Parathyroid adenoma (tissue), 2 donors: ENCODE data around the gene CDK5RAP2.
"Not testable (repeated sequence)": the region's sequence is repeated elsewhere in the genome, so short reads cannot be mapped to it uniquely, and the experiment has no call there.

ENCODE experiments used
- H2AFZ ChIP-seq: fragments of 300-600 bp; sonication (generic); one replicate; pipeline ENCODE4 v1.7.0; 2017; ENCODE audit warnings: antibody characterized with exemption, mild to moderate bottlenecking
- H3K27ac ChIP-seq: fragments of 300-600 bp; sonication (generic); one replicate; pipeline ENCODE4 v1.7.0; 2017
- H3K27me3 ChIP-seq: fragments of 300-600 bp; sonication (generic); one replicate; pipeline ENCODE4 v1.7.0; 2017; ENCODE audit warnings: low read length; ENCODE audit not compliant: control insufficient read depth, insufficient read depth
- H3K36me3 ChIP-seq: fragments of 300-600 bp; sonication (generic); one replicate; pipeline ENCODE4 v1.7.0; 2017; ENCODE audit warnings: low read length; ENCODE audit not compliant: control insufficient read depth, insufficient read depth
- H3K4me1 ChIP-seq: fragments of 300-600 bp; sonication (generic); one replicate; pipeline ENCODE4 v1.7.0; 2017; ENCODE audit warnings: control low read depth
- H3K4me2 ChIP-seq: fragments of 300-600 bp; sonication (generic); one replicate; pipeline ENCODE4 v1.7.0; 2017; ENCODE audit warnings: low read length
- H3K4me3 ChIP-seq: fragments of 300-600 bp; sonication (generic); one replicate; pipeline ENCODE4 v1.7.0; 2017; ENCODE audit warnings: low read depth, low read length
- H3K79me2 ChIP-seq: fragments of 300-600 bp; sonication (generic); one replicate; pipeline ENCODE4 v1.7.0; 2017; ENCODE audit warnings: control low read depth
- H3K9ac ChIP-seq: fragments of 300-600 bp; sonication (generic); one replicate; pipeline ENCODE4 v1.7.0; 2017; ENCODE audit warnings: mild to moderate bottlenecking
- H3K9me3 ChIP-seq: fragments of 300-600 bp; sonication (generic); one replicate; pipeline ENCODE4 v1.7.0; 2017; ENCODE audit warnings: low read length; ENCODE audit not compliant: control insufficient read depth
- TF ChIP-seq, protein P1 (sequence below): fragments of 300-600 bp; sonication (generic); IDR thresholded peaks from one replicate; pipeline ENCODE4 v1.7.0; 2017; ENCODE audit warnings: antibody characterized with exemption, mild to moderate bottlenecking
- donor health status: primary hyperparathyroidism.

The CDK5RAP2 gene

DNA sequence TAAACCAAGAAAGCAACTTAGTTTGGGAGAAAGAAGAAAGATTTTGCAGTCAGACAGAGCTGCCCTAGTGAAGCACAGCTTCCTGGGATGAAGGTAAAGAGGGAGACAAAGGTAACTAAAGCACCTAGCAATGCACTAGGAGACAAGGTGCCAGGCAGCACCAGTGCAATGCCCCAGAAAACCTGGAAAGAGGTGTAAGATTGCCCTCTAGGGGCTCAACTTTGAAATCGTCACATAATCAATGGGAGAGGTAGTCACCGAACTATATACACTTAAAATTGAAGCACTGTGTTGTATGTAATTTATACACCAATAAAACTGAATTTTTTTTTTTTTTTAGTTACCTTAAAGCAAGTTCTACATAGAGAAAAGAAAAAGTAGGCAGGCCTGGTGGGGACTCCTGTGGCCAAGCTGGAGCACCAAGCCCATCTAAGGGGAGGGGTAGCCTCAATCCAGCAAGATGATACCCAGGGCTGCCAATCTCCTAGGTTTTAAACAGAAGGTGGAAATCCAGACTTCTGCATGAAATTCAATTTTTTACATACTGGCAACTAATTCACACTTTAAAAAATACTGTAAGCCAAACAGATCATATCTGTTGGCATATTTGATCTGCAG, 48.2 kb downstream of the CDK5RAP2 start:
- Histone ChIP-seq H3K27ac (no peak overlapping the region), H3K27me3 (no peaks in the 10 kb centered on the region), H3K4me3 (no peak overlapping the region), H3K9ac (no peak overlapping the region), H3K9me3 (no peaks in the 10 kb centered on the region), H3K4me1 (no peaks in the 10 kb centered on the region), H3K4me2 (no peak overlapping the region), H2AFZ (no peak overlapping the region), H3K79me2 (no peaks in the 10 kb centered on the region), H3K36me3 (no peaks in the 10 kb centered on the region)
- TF ChIP-seq, protein P1, sequence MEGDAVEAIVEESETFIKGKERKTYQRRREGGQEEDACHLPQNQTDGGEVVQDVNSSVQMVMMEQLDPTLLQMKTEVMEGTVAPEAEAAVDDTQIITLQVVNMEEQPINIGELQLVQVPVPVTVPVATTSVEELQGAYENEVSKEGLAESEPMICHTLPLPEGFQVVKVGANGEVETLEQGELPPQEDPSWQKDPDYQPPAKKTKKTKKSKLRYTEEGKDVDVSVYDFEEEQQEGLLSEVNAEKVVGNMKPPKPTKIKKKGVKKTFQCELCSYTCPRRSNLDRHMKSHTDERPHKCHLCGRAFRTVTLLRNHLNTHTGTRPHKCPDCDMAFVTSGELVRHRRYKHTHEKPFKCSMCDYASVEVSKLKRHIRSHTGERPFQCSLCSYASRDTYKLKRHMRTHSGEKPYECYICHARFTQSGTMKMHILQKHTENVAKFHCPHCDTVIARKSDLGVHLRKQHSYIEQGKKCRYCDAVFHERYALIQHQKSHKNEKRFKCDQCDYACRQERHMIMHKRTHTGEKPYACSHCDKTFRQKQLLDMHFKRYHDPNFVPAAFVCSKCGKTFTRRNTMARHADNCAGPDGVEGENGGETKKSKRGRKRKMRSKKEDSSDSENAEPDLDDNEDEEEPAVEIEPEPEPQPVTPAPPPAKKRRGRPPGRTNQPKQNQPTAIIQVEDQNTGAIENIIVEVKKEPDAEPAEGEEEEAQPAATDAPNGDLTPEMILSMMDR = no peak

DNA sequence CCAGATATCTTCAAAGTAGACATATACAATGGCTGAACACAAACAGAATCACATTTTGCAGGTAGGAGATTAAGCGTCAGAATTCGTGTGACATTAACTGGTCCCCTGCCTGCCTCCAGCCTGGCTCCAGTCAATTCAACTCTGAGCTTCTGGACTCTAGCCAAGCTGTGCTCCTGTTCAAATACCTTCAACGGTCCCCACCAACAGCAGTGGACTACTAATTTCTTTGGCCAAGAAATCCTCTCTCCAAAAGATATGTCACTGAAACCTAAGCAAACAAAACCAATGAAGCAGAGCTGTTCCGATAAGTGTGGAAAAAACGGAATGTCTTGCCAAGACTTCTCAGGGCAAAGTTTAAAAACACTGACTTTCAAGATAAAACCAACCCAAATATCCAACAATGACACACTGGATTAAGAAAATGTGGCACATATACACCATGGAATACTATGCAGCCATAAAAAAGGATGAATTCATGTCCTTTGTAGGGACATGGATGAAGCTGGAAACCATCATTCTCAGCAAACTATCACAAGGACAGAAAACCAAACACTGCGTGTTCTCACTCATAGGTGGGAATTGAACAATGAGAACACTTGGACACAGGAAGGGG, 49.6 kb downstream of the CDK5RAP2 start:
- not testable (repeated sequence) for H3K4me1 ChIP-seq, H3K4me2 ChIP-seq, H3K9ac ChIP-seq, H3K36me3 ChIP-seq, H3K9me3 ChIP-seq, H3K27me3 ChIP-seq, H3K79me2 ChIP-seq, H3K4me3 ChIP-seq, H2AFZ ChIP-seq, H3K27ac ChIP-seq

DNA sequence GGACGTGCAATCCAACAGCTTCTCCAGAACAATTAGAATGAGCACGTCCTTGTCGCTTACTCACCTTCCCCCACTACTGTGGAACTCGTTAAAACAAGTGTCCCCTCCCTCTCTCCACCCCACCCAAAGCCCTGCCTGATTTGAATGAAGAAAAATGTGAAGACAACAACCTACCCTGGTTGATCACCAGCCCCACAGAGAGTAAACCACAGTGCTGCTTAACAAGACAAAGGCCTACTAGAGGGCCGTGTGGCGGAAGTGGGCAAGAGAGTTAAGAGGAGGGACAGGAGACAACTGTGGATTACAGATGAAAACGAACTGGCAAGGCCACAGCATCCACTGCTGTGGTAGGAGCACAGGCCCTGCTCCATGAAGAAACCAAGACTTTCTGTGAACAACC, 51.1 kb downstream of the CDK5RAP2 start:
- no peaks in the 10 kb centered on the region for H3K79me2 ChIP-seq
- H3K9me3 ChIP-seq = no peaks in the 10 kb centered on the region
- H2AFZ ChIP-seq = no peak overlapping the region
- TF ChIP-seq, protein P1 = no peak
- H3K27me3 ChIP-seq = no peaks in the 10 kb centered on the region
- H3K4me3 ChIP-seq = no peak overlapping the region
- no peaks in the 10 kb centered on the region for H3K4me1 ChIP-seq
- H3K9ac ChIP-seq = no peak overlapping the region
- H3K27ac ChIP-seq = no peak overlapping the region
- no peaks in the 10 kb centered on the region for H3K36me3 ChIP-seq
- H3K4me2 ChIP-seq = no peak overlapping the region

DNA sequence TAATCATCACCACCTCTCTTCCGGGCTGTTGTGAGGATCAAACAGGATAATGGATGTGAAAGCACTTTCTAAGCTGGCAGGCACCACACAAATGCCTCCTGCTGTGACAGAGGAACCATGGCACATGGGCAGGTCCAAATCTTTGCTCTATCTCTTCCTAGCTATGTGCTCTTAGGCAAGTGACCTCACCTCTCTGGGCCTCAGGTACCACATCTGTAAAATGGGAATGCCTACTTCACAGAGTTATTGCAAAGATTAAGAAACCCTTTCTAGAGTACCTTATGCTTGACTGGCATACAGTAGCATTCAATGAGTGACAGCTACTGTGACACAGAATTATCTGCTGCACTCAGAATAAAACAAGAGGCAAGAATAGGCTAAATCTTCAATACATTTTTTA, 51.6 kb downstream of the CDK5RAP2 start:
- H3K36me3 ChIP-seq = no peaks in the 10 kb centered on the region

DNA sequence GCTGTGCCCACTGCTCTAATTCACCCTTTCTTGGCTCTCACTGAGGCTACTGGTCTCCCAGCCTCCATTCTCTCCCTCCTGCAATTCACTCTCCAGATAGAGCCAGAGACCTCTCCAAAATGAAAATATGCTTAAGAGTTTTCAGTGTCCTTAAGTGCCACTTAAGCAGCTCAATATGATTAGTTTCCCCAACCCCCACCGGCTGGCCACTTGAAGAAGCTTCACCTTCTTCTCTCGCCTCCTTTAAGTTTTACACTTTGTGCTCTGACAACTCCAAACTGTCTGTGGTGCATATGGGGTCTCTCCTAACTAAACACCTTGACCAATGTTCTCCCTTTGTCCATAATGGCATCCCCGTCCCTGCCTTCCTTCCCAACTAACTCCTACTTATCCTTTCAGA, 53.4 kb downstream of the CDK5RAP2 start:
- no peak overlapping the region for H3K4me2 ChIP-seq
- no peak overlapping the region for H3K9ac ChIP-seq
- no peak overlapping the region for H2AFZ ChIP-seq
- H3K27me3 ChIP-seq = no peaks in the 10 kb centered on the region
- no peak overlapping the region for H3K27ac ChIP-seq
- no peaks in the 10 kb centered on the region for H3K9me3 ChIP-seq
- no peaks in the 10 kb centered on the region for H3K4me1 ChIP-seq
- no peaks in the 10 kb centered on the region for H3K36me3 ChIP-seq
- TF ChIP-seq, protein P1 = no peak
- no peaks in the 10 kb centered on the region for H3K79me2 ChIP-seq
- H3K4me3 ChIP-seq = no peak overlapping the region

More for the DNA sequence above, 51.6 kb downstream of the CDK5RAP2 start:
- Histone ChIP-seq H3K4me2 (no peak overlapping the region), H3K27me3 (no peaks in the 10 kb centered on the region), H3K79me2 (no peaks in the 10 kb centered on the region), H3K4me1 (no peaks in the 10 kb centered on the region), H3K9ac (no peak overlapping the region), H3K27ac (no peak overlapping the region), H3K4me3 (no peak overlapping the region), H3K9me3 (no peaks in the 10 kb centered on the region), H2AFZ (no peak overlapping the region)
- TF ChIP-seq, protein P1 = no peak
